Bronchial epithelial cell (primary cell): ENCODE measurements around the gene IFIT1B. TPM values are rescaled to one million over a fixed set of nuclear protein-coding genes. Genes with fewer than 3 reads are reported as not detected.
"Not testable (repeated sequence)": the region's sequence is repeated elsewhere in the genome, so short reads cannot be mapped to it uniquely, and the experiment has no call there.

ENCODE experiments used
- DNase-seq: peaks from one replicate; pipeline ENCODE4 v3.0.0-alpha.2; 2010; ENCODE audit warnings: low read depth
- FAIRE-seq: peaks from 2 replicates; lab custom pipeline; 2011; peaks lifted over from hg19 to GRCh38; lab: Jason Lieb, UNC
- H3K27me3 ChIP-seq: 2 replicates; pipeline ENCODE4 v1.5.1; 2011; ENCODE audit warnings: low read length; ENCODE audit not compliant: control insufficient read depth, insufficient read depth
- H3K36me3 ChIP-seq: 2 replicates; pipeline ENCODE4 v1.5.1; 2011; ENCODE audit warnings: low read length; ENCODE audit not compliant: control insufficient read depth, insufficient read depth
- H3K4me3 ChIP-seq: 2 replicates; pipeline ENCODE4 v1.5.1; 2011; ENCODE audit warnings: mild to moderate bottlenecking, low read depth, low read length, control low read depth
- CTCF ChIP-seq: IDR thresholded peaks from 2 replicates; pipeline ENCODE4 v1.5.1; 2011; ENCODE audit warnings: mild to moderate bottlenecking, moderate library complexity, low read length, control low read depth, inconsistent platforms; ENCODE audit not compliant: insufficient read depth, severe bottlenecking
- total RNA-seq: library from RNA; depleted of rRNA; stranded (reverse); fragments of >200 nt; gene quantifications from 2 replicates; pipeline ENCODE4 v1.2.1, GENCODE V29; 2014

The IFIT1B gene
- total RNA-seq, 1 donor from 2014 or later: not detected

GRCh38 chr10:89382757-89383156 is 4.9 kb downstream of the IFIT1B start:
- Histone ChIP-seq H3K4me3 (no peak overlapping the region), H3K27me3 (no peaks in the 10 kb centered on the region), H3K36me3 (no peaks in the 10 kb centered on the region)
- DNase-seq (peak; percentile 55), FAIRE-seq (no peak)
- TF ChIP-seq CTCF: no peak

DNA sequence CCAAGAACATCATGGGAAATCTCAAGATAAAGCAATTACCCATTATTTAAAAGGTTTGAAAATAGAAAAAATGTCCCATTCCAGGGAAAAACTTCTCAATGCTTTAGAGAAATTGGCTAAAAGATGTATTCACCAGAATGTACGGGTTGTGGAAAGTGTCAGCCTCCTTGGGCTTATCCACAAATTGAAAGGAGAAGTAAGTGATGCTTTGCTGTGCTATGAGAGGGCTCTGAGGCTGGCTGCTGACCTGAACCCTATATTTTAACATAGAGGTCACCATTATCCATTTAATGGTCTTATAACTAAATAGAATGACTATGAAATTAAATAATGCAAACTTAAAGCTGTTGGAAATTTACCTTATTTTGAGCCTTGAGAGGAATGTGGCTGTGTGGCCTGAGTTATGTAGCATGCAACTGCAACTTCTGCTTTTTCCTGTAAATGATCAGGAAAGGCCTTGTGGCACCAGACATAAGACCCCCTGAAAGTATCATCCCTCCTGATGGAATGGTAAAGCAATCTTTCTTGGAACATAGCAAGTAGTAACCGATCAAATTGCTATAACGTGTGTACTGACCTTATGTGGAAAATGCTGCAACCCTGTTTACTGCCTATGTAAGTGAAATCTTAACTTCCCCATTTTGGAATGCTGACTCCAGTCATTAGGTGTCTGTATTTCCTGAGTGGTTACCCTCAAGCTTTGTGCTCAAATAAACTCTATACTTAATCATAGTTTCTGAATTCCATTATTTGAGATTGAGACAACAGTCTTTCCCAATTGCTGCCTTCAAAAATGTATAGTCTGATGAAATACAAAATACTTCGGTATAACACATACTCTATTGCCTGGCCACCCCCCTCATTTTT is 6.9 kb downstream of the IFIT1B start:
- H3K4me3 ChIP-seq: no peak overlapping the region
- FAIRE-seq (no peak), DNase-seq (no peak)
- TF ChIP-seq CTCF: no peak
- no peaks in the 10 kb centered on the region for H3K27me3 ChIP-seq
- no peaks in the 10 kb centered on the region for H3K36me3 ChIP-seq

DNA sequence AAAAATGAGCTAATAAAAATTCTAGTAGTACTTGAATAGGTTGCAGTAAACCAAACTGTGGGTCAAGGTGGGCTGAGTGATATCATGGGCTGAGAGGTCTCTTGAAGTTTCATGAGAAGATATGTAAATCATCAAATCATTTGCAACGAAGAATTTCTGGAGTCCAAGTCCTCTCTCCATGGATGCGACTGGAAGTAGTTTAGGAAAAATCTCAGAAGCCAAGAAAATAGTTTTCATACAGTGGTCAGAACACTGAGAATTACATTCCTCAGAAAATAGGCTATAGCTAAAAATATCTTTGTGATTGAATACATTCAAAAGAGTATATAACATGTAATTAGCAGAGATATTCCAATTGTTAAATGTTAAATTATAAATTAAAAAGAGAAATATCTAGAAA is 10.9 kb downstream of the IFIT1B start:
- H3K36me3 ChIP-seq: no peaks in the 10 kb centered on the region
- no peak overlapping the region for H3K4me3 ChIP-seq
- no peak for TF ChIP-seq CTCF
- H3K27me3 ChIP-seq: no peaks in the 10 kb centered on the region
- FAIRE-seq: no peak
- DNase-seq: no peak

GRCh38 chr10:89389254-89389653 is 11.4 kb downstream of the IFIT1B start:
- TF ChIP-seq CTCF: peak; percentile 7
- FAIRE-seq (no peak), DNase-seq (peak; percentile 35)

DNA sequence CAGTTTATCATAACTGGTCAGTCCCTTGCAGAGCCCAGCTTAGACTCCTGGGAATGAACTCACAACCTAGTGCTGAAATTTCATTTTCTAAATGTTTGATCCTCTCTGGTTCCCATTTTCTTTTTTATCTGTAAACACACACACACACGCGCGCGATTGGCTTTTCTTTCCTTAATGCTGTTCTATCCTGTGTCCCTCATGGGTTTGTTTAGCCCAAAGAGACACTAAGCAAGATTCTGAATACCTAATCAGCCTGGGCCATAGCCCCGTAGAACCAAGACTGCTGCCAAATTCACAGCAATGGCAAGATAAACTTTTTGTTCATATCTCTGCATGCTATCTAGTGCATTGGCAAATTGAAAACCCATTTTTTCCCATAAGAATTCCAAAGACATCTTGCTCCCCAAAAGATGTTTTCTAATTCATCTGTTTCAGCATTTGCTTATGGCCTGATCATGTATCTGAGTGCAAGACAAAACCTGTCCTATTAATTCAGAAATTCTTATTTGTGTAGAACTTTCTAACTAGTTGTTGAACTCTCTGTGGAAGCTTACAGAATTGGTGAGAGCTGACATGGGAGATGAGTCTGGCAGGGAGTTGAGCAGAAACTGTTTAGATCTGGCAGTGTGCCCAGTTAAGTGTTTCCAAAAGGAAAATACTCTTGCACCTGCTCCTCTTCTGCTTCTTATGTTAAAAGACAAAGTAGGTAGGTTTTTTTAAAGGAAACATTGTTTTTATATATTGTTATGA is 12.8 kb downstream of the IFIT1B start:
- Histone ChIP-seq H3K36me3 (no peaks in the 10 kb centered on the region), H3K4me3 (no peak overlapping the region), H3K27me3 (no peaks in the 10 kb centered on the region)
- FAIRE-seq (no peak), DNase-seq (no peak)
- TF ChIP-seq CTCF: no peak

More at GRCh38 chr10:89389254-89389653, 11.4 kb downstream of the IFIT1B start:
- Histone ChIP-seq H3K36me3 (no peaks in the 10 kb centered on the region), H3K27me3 (no peaks in the 10 kb centered on the region), H3K4me3 (no peak overlapping the region)

GRCh38 chr10:89391226-89391576 is 13.3 kb downstream of the IFIT1B start:
- H3K36me3 ChIP-seq, FAIRE-seq: not testable (repeated sequence)

More at GRCh38 chr10:89391226-89391576, 13.3 kb downstream of the IFIT1B start:
- DNase-seq, H3K27me3 ChIP-seq, H3K4me3 ChIP-seq: not testable (repeated sequence)
